Measurements from ENCODE around the gene UBXN7.
"Not testable (repeated sequence)": the region's sequence is repeated elsewhere in the genome, so short reads cannot be mapped to it uniquely, and the experiment has no call there.

UBXN7 gene

GRCh38 chr3:196432137-196432879 is at the start of gene UBXN7:
Gene UBXN7 (minus strand): TSS chr3:196432427. CDS start chr3:196432399, 28 bp downstream.
- DNase-seq (ENCODE audit: extremely low read depth in 1 of 2, low read depth in 1 of 2) = peak; percentile 88 to 94

- DNase-seq (ENCODE audit: extremely low read depth in 1 of 2, low read depth in 1 of 2) = no peak
These were observed 45.5 kb upstream of the UBXN7 start for GRCh38 chr3:196477678-196478077.

- DNase-seq (ENCODE audit: extremely low read depth in 1 of 2, low read depth in 1 of 2) = no peak
These were observed 40.1 kb upstream of the UBXN7 start for GRCh38 chr3:196472286-196472685.

GRCh38 chr3:196471551-196471950 is 39.3 kb upstream of the UBXN7 start:
- DNase-seq (ENCODE audit: extremely low read depth in 1 of 2, low read depth in 1 of 2) = no peak

- not testable (repeated sequence) for DNase-seq (ENCODE audit: extremely low read depth in 1 of 2, low read depth in 1 of 2)
These were observed 38.0 kb upstream of the UBXN7 start for GRCh38 chr3:196470182-196470581.

GRCh38 chr3:196463804-196464203 is 31.6 kb upstream of the UBXN7 start:
- DNase-seq (ENCODE audit: extremely low read depth in 1 of 2, low read depth in 1 of 2) = no peak

GRCh38 chr3:196463478-196463756 is 31.2 kb upstream of the UBXN7 start:
- DNase-seq (ENCODE audit: extremely low read depth in 1 of 2, low read depth in 1 of 2) = no peak

GRCh38 chr3:196462680-196463477 is 30.7 kb upstream of the UBXN7 start:
- not testable (repeated sequence) for DNase-seq (ENCODE audit: extremely low read depth in 1 of 2, low read depth in 1 of 2)

- DNase-seq (ENCODE audit: extremely low read depth in 1 of 2, low read depth in 1 of 2) = no peak
These were observed 25.8 kb upstream of the UBXN7 start for GRCh38 chr3:196458063-196458462.

- not testable (repeated sequence) for DNase-seq (ENCODE audit: extremely low read depth in 1 of 2, low read depth in 1 of 2)
These were observed 25.2 kb upstream of the UBXN7 start for GRCh38 chr3:196457470-196457869.

GRCh38 chr3:196454935-196455334 is 22.7 kb upstream of the UBXN7 start:
- no peak for DNase-seq (ENCODE audit: extremely low read depth in 1 of 2, low read depth in 1 of 2)

GRCh38 chr3:196445391-196445790 is 13.2 kb upstream of the UBXN7 start:
- DNase-seq (ENCODE audit: extremely low read depth in 1 of 2, low read depth in 1 of 2) = not testable (repeated sequence)

- no peak for DNase-seq (ENCODE audit: extremely low read depth in 1 of 2, low read depth in 1 of 2)
These were observed 12.3 kb upstream of the UBXN7 start for GRCh38 chr3:196444500-196444894.

- DNase-seq (ENCODE audit: extremely low read depth in 1 of 2, low read depth in 1 of 2) = no peak
These were observed 8.5 kb upstream of the UBXN7 start for GRCh38 chr3:196440696-196441095.

- DNase-seq (ENCODE audit: extremely low read depth in 1 of 2, low read depth in 1 of 2) = no peak
These were observed 7.9 kb upstream of the UBXN7 start for GRCh38 chr3:196440041-196440537.

- peak in 1 of 2 donors; percentile 13 for DNase-seq (ENCODE audit: extremely low read depth in 1 of 2, low read depth in 1 of 2)
These were observed 768 bp downstream of the UBXN7 start for GRCh38 chr3:196431181-196432136.

- no peak for DNase-seq (ENCODE audit: extremely low read depth in 1 of 2, low read depth in 1 of 2)
These were observed 4.2 kb downstream of the UBXN7 start for GRCh38 chr3:196428041-196428440.

GRCh38 chr3:196424421-196424820 is 7.8 kb downstream of the UBXN7 start:
- DNase-seq (ENCODE audit: extremely low read depth in 1 of 2, low read depth in 1 of 2) = not testable (repeated sequence)

- DNase-seq (ENCODE audit: extremely low read depth in 1 of 2, low read depth in 1 of 2) = no peak
These were observed 9.0 kb downstream of the UBXN7 start for GRCh38 chr3:196423044-196423781.

- DNase-seq (ENCODE audit: extremely low read depth in 1 of 2, low read depth in 1 of 2) = not testable (repeated sequence)
These were observed 10.6 kb downstream of the UBXN7 start for GRCh38 chr3:196421668-196422067.

Data from stimulated activated CD8-positive, alpha-beta memory T cell treated with anti-CD3 and anti-CD28 coated beads, Interleukin-7, amount 100 ng/mL, for 48 hours (primary cell).